Keratinocyte (primary cell): Measurements from ENCODE around the gene WNT3. TPM values are rescaled to one million over a fixed set of nuclear protein-coding genes. Genes with fewer than 3 reads are reported as not detected.

Experiments
- DNase-seq: peaks from one replicate; pipeline ENCODE4 v3.0.0-alpha.2; 2011; ENCODE audit warnings: low read depth, missing footprints, low spot score
- FAIRE-seq: peaks from 2 replicates; lab custom pipeline; 2011; peaks lifted over from hg19 to GRCh38; lab: Jason Lieb, UNC
- H2AFZ ChIP-seq: 2 replicates; pipeline ENCODE4 v1.6.0; 2012; ENCODE audit warnings: low read length, control low read depth, inconsistent platforms; ENCODE audit not compliant: control insufficient read depth
- H3K27ac ChIP-seq: 2 replicates; pipeline ENCODE4 v1.5.1; 2011; ENCODE audit warnings: low read length; ENCODE audit not compliant: control insufficient read depth, insufficient read depth
- H3K27me3 ChIP-seq: 3 replicates; pipeline ENCODE4 v1.6.0; 2011; ENCODE audit warnings: low read length; ENCODE audit not compliant: control insufficient read depth, insufficient read depth; ENCODE audit errors: extremely low read depth
- H3K36me3 ChIP-seq, 2 experiments: 2 replicates in 1 of 2; 3 replicates in 1 of 2; pipeline ENCODE4 v1.5.1; 2011; ENCODE audit warnings: low read length in 2 of 2, mild to moderate bottlenecking in 1 of 2; ENCODE audit not compliant: control insufficient read depth in 2 of 2, insufficient read depth in 2 of 2; ENCODE audit errors: extremely low read depth in 1 of 2
- H3K4me1 ChIP-seq: 3 replicates; pipeline ENCODE4 v1.5.1; 2011; ENCODE audit warnings: low read length; ENCODE audit not compliant: control insufficient read depth, insufficient read depth; ENCODE audit errors: extremely low read depth
- H3K4me2 ChIP-seq: 3 replicates; pipeline ENCODE4 v1.6.0; 2011; ENCODE audit warnings: low read depth, low read length; ENCODE audit not compliant: control insufficient read depth, insufficient read depth; ENCODE audit errors: extremely low read depth
- H3K4me3 ChIP-seq, 3 experiments: fragments of 200-600 bp in 1 of 3; sonication (generic) in 1 of 3; 2 replicates in 2 of 3; 3 replicates in 1 of 3; pipeline ENCODE4 v1.5.1; 2011 to 2016; ENCODE audit warnings: low read length in 3 of 3, mild to moderate bottlenecking in 3 of 3, control low read depth in 2 of 3, inconsistent platforms in 1 of 3, low read depth in 1 of 3, mixed read lengths in 1 of 3, mixed run types in 1 of 3, moderate library complexity in 1 of 3; ENCODE audit not compliant: control insufficient read depth in 2 of 3, insufficient read depth in 2 of 3; ENCODE audit errors: extremely low read depth in 1 of 3
- H3K79me2 ChIP-seq: 2 replicates; pipeline ENCODE4 v1.6.0; 2012; ENCODE audit warnings: low read length; ENCODE audit not compliant: control insufficient read depth, insufficient read depth
- H3K9ac ChIP-seq: 3 replicates; pipeline ENCODE4 v1.6.0; 2011; ENCODE audit warnings: low read length; ENCODE audit not compliant: control insufficient read depth, insufficient read depth; ENCODE audit errors: extremely low read depth
- H3K9me1 ChIP-seq: 3 replicates; pipeline ENCODE4 v1.6.0; 2011; ENCODE audit warnings: low read length; ENCODE audit not compliant: control insufficient read depth, insufficient read depth; ENCODE audit errors: extremely low read depth
- H3K9me3 ChIP-seq: 2 replicates; pipeline ENCODE4 v1.5.1; 2012; ENCODE audit warnings: low read depth, low read length; ENCODE audit not compliant: control insufficient read depth
- H4K20me1 ChIP-seq: 3 replicates; pipeline ENCODE4 v1.6.0; 2011; ENCODE audit warnings: low read length; ENCODE audit not compliant: control insufficient read depth, insufficient read depth; ENCODE audit errors: extremely low read depth
- EZH2 ChIP-seq: IDR thresholded peaks from one replicate; pipeline ENCODE4 v1.6.1; 2012; ENCODE audit warnings: inconsistent platforms, mild to moderate bottlenecking, low read length, moderate library complexity
- dilution Hi-C: fragments of 300-500 bp; cut with MboI; formaldehyde crosslinking; loops from one replicate; pipeline ENCODE4 v1.7.0; 2020; ENCODE audit warnings: low sequenced_read_pairs; ENCODE audit not compliant: extremely low pct_ligation_motif_present
- polyA plus RNA-seq, 5 experiments: library from polyadenylated mRNA; depleted of rRNA in 3 of 5; stranded (reverse) in 3 of 5; stranded (forward) in 1 of 5; unstranded in 1 of 5; fragments of >200 nt; gene quantifications; 1 replicate in 1 of 5; 2 replicates in 3 of 5; 3 replicates in 1 of 5; pipeline versions ENCODE4 v1.2.1 to v1.2.3, GENCODE V29; 2011 to 2012; ENCODE audit warnings: missing spikeins in 2 of 5, low read depth in 1 of 5, low replicate concordance in 1 of 5
- TF ChIP-seq, protein P1 (sequence below), 3 experiments: IDR thresholded peaks in 1 of 3; conservative IDR thresholded peaks in 1 of 3; optimal IDR thresholded peaks in 1 of 3; 2 replicates in 2 of 3; 3 replicates in 1 of 3; pipeline versions ENCODE3 to v1.5.1; 2011; ENCODE audit warnings: low read length in 3 of 3, mild to moderate bottlenecking in 3 of 3, moderate library complexity in 2 of 3, control low read depth in 1 of 3, inconsistent platforms in 1 of 3; ENCODE audit not compliant: insufficient read depth in 2 of 3; ENCODE audit errors: extremely low read depth in 1 of 3

Gene WNT3
- polyA plus RNA-seq, 1 donor (not counting 4 experiments of a cell fraction or from before 2014, with no cell fraction given), result 1.9 TPM

DNA sequence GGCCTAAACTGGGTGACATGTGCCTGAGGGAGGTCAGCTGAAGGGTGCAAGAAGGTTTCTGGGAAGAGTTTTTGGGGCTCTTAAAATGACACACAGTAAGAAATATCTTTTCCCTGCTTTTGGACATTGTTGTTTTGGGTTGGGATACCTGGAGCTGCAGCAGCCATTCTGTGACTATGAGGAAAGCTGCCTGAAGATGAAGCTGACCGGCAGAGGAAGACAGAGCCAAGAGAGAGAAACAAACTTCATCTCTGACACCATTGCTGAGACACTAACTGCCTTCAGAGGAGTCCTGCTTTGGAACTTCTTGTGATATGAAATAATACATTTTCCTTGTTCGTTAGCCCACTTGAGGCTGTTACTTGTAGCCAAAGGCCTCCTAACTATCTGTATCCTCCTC lies 8.8 kb upstream of the WNT3 start:
- no peaks in the 10 kb centered on the region for H3K9me1 ChIP-seq
- dilution Hi-C loops, result no loop called here
- DNase-seq (no peak), FAIRE-seq (no peak)
- no peaks in the 10 kb centered on the region for H3K4me1 ChIP-seq
- no peak overlapping the region for H3K4me2 ChIP-seq
- no peak overlapping the region for H3K27ac ChIP-seq
- H3K79me2 ChIP-seq, result no peaks in the 10 kb centered on the region
- H3K9ac ChIP-seq, result no peak overlapping the region
- TF ChIP-seq EZH2, result no peak
- TF ChIP-seq, protein P1, sequence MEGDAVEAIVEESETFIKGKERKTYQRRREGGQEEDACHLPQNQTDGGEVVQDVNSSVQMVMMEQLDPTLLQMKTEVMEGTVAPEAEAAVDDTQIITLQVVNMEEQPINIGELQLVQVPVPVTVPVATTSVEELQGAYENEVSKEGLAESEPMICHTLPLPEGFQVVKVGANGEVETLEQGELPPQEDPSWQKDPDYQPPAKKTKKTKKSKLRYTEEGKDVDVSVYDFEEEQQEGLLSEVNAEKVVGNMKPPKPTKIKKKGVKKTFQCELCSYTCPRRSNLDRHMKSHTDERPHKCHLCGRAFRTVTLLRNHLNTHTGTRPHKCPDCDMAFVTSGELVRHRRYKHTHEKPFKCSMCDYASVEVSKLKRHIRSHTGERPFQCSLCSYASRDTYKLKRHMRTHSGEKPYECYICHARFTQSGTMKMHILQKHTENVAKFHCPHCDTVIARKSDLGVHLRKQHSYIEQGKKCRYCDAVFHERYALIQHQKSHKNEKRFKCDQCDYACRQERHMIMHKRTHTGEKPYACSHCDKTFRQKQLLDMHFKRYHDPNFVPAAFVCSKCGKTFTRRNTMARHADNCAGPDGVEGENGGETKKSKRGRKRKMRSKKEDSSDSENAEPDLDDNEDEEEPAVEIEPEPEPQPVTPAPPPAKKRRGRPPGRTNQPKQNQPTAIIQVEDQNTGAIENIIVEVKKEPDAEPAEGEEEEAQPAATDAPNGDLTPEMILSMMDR (optimal IDR thresholded peaks at IDR 0.05 in 1 of 3, IDR thresholded peaks at IDR 0.05 in 1 of 3, conservative IDR thresholded peaks at IDR 0.05 in 1 of 3; ENCODE audit: extremely low read depth in 1 of 3, insufficient read depth in 2 of 3, low read length in 3 of 3), result no peak
- H3K9me3 ChIP-seq, result no peaks in the 10 kb centered on the region
- H3K4me3 ChIP-seq, result no peak overlapping the region
- H2AFZ ChIP-seq, result no peak overlapping the region
- no peaks in the 10 kb centered on the region for H3K36me3 ChIP-seq
- H4K20me1 ChIP-seq, result no peaks in the 10 kb centered on the region
- no peaks in the 10 kb centered on the region for H3K27me3 ChIP-seq

GRCh38 chr17:46826116-46826515 lies 7.6 kb upstream of the WNT3 start:
- TF ChIP-seq, protein P1 (optimal IDR thresholded peaks at IDR 0.05 in 1 of 3, IDR thresholded peaks at IDR 0.05 in 1 of 3, conservative IDR thresholded peaks at IDR 0.05 in 1 of 3; ENCODE audit: extremely low read depth in 1 of 3, insufficient read depth in 2 of 3, low read length in 3 of 3), result no peak
- TF ChIP-seq EZH2, result no peak
- H3K36me3 ChIP-seq, result no peaks in the 10 kb centered on the region
- peaks cover 5% of the 10 kb centered on the region for H3K27me3 ChIP-seq
- H3K9me3 ChIP-seq, result no peaks in the 10 kb centered on the region
- no peaks in the 10 kb centered on the region for H3K9me1 ChIP-seq
- H3K27ac ChIP-seq, result no peak overlapping the region
- dilution Hi-C loops, result no loop called here
- H3K79me2 ChIP-seq, result no peaks in the 10 kb centered on the region
- FAIRE-seq (no peak), DNase-seq (no peak)
- no peak overlapping the region for H3K4me3 ChIP-seq
- H3K4me1 ChIP-seq, result no peaks in the 10 kb centered on the region
- H4K20me1 ChIP-seq, result no peaks in the 10 kb centered on the region
- no peak overlapping the region for H3K4me2 ChIP-seq
- no peak overlapping the region for H3K9ac ChIP-seq
- no peak overlapping the region for H2AFZ ChIP-seq
